Right ventricle myocardium inferior (tissue), 1 donor: Measurements from ENCODE around the gene VIPR1. TPM values are rescaled to one million over a fixed set of nuclear protein-coding genes. Genes with fewer than 3 reads are reported as not detected.
"Not testable (repeated sequence)": the region's sequence is repeated elsewhere in the genome, so short reads cannot be mapped to it uniquely, and the experiment has no call there.

Experiments used
- ATAC-seq: fragments of 200-7000 bp; cut with Tn5 transposase; one replicate; pipeline ENCODE4 v1.9.1; 2020; ENCODE audit warnings: mild to moderate bottlenecking, moderate library complexity
- DNase-seq: peaks from one replicate; pipeline ENCODE4 v3.0.0; 2021; ENCODE audit errors: missing footprints
- intact Hi-C: fragments of 100-400 bp; cut with DNase I; formaldehyde crosslinking; loops from one replicate; pipeline ENCODE4 v1.11.0; 2022
- total RNA-seq: library from RNA; stranded (reverse); fragmentation: NEBNext Ultra II Directional; extraction: Animal tissue kit (Norgen Biotek cat#: 25700); gene quantifications from one replicate; pipeline ENCODE4 v1.2.1, GENCODE V29; 2021
- donor health status: DM: no; HTN: yes; CAD: no; lungs with severe emphysema.

Gene VIPR1
- total RNA-seq, 1 donor from 2014 or later: 2.1 TPM

- ATAC-seq (peak; percentile 64), DNase-seq (peak; percentile 87)
- intact Hi-C loops: loop anchor here (2.0 to 5.0 kb wide), 3 partner anchors 47 to 320 kb away; no protein-coding TSS in a partner anchor
Observed at GRCh38 chr3:42547401-42547945, 45.0 kb downstream of the VIPR1 start.

- no peak for DNase-seq
- no peak for ATAC-seq
- intact Hi-C loops: loop anchor here (5.0 kb wide), 2 partner anchors 302 to 322 kb away; no protein-coding TSS in a partner anchor
Observed at GRCh38 chr3:42549131-42549530, 46.7 kb downstream of the VIPR1 start.

GRCh38 chr3:42550250-42550649 lies 47.8 kb downstream of the VIPR1 start:
- no peak for ATAC-seq
- intact Hi-C loops: no loop called here
- no peak for DNase-seq

- intact Hi-C loops: no loop called here
- ATAC-seq (no peak), DNase-seq (no peak)
Observed at GRCh38 chr3:42552830-42553229, 50.4 kb downstream of the VIPR1 start.

GRCh38 chr3:42556089-42556632 lies 53.7 kb downstream of the VIPR1 start:
- no peak for ATAC-seq
- no peak for DNase-seq
- intact Hi-C loops: no loop called here

- DNase-seq, ATAC-seq, intact Hi-C loops: not testable (repeated sequence)
Observed at GRCh38 chr3:42556817-42557216, 54.4 kb downstream of the VIPR1 start.

- intact Hi-C loops: no loop called here
- no peak for ATAC-seq
- no peak for DNase-seq
Observed at GRCh38 chr3:42557854-42558253, 55.4 kb downstream of the VIPR1 start.

- intact Hi-C loops: no loop called here
- DNase-seq (no peak), ATAC-seq (no peak)
Observed at GRCh38 chr3:42562047-42562907, 59.8 kb downstream of the VIPR1 start.

GRCh38 chr3:42569593-42570142 lies 67.2 kb downstream of the VIPR1 start:
- intact Hi-C loops: no loop called here
- no peak for ATAC-seq

GRCh38 chr3:42572278-42572677 lies 69.8 kb downstream of the VIPR1 start:
- ATAC-seq (peak; percentile 62), DNase-seq (no peak)
- intact Hi-C loops: no loop called here

More at GRCh38 chr3:42569593-42570142, 67.2 kb downstream of the VIPR1 start:
- DNase-seq: no peak

GRCh38 chr3:42575137-42575741 lies 72.8 kb downstream of the VIPR1 start:
- ATAC-seq: no peak
- DNase-seq: no peak
- intact Hi-C loops: no loop called here

- ATAC-seq (no peak), DNase-seq (no peak)
- intact Hi-C loops: no loop called here
Observed at GRCh38 chr3:42578054-42578453, 75.6 kb downstream of the VIPR1 start.

- intact Hi-C loops, DNase-seq, ATAC-seq: not testable (repeated sequence)
Observed at GRCh38 chr3:42579346-42579745, 76.9 kb downstream of the VIPR1 start.

GRCh38 chr3:42581400-42581708 lies 78.9 kb downstream of the VIPR1 start:
- ATAC-seq (no peak), DNase-seq (no peak)
- intact Hi-C loops: loop anchor here (10.0 kb wide), 1 partner anchor 303 kb away; no protein-coding TSS in a partner anchor

GRCh38 chr3:42581709-42582473 lies 79.4 kb downstream of the VIPR1 start, which contains the start of gene SEC22C:
SEC22C (minus strand) TSS chr3:42581967; CDS start chr3:42569046, 12,921 bp downstream.
- ATAC-seq: peak; percentile 98
- intact Hi-C loops: loop anchor here (2.0 to 10.0 kb wide), 2 partner anchors 167 to 303 kb away; no protein-coding TSS in a partner anchor
- DNase-seq: peak; percentile 98

GRCh38 chr3:42582474-42583070 lies 80.1 kb downstream of the VIPR1 start:
- DNase-seq (no peak), ATAC-seq (no peak)
- intact Hi-C loops: loop anchor here (2.0 to 10.0 kb wide), 2 partner anchors 166 to 302 kb away; no protein-coding TSS in a partner anchor
